ENCODE results near the gene LGR6.

DNA sequence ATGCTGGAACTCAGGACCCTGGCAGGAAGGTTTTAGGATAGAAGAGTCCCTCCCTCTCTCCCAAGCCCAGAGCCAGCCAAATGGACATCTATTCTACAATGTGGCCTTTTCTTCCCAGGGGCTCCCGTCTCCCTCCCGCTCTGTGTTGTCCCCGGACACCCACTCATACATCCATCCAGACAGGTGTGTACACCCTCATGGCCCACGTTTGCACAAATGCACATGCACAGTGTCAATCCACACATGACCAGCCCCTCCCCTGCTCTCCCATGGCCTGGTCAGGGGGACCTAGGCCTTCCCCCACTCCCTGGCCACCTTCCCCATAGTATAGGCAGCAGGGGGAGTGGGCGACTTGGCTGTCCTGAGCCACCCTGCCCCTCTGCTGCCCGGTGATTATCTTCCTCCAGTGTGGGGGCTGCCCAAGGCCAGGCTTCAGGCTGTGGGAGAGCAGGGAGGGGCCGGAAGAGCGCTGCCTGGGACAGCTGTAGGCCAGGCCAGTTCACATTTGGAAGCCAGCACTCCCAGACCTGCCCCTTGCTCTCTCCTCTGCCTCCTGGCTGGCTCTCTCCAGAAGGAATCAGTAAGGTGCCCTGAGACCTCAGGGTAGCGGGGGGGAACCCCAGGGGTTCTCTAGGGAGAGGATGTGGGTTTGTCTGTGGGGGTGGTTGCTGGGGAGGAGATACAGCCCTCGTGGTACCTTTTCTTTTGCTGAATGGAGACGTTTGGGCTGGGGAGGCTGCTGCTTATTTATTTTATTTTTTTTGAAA, 29.1 kb upstream of the LGR6 start:
- TF ChIP-seq, protein P1, sequence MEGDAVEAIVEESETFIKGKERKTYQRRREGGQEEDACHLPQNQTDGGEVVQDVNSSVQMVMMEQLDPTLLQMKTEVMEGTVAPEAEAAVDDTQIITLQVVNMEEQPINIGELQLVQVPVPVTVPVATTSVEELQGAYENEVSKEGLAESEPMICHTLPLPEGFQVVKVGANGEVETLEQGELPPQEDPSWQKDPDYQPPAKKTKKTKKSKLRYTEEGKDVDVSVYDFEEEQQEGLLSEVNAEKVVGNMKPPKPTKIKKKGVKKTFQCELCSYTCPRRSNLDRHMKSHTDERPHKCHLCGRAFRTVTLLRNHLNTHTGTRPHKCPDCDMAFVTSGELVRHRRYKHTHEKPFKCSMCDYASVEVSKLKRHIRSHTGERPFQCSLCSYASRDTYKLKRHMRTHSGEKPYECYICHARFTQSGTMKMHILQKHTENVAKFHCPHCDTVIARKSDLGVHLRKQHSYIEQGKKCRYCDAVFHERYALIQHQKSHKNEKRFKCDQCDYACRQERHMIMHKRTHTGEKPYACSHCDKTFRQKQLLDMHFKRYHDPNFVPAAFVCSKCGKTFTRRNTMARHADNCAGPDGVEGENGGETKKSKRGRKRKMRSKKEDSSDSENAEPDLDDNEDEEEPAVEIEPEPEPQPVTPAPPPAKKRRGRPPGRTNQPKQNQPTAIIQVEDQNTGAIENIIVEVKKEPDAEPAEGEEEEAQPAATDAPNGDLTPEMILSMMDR (conservative IDR thresholded peaks at IDR 0.05; ENCODE audit: low read depth in 2 of 2), result no peak
- no peak for TF ChIP-seq EZH2phosphoT487 (IDR thresholded peaks at IDR 0.05; ENCODE audit: unreplicated experiment)
- TF ChIP-seq JUNB (IDR thresholded peaks at IDR 0.05; ENCODE audit: unreplicated experiment), result no peak
- TF ChIP-seq, protein P2, sequence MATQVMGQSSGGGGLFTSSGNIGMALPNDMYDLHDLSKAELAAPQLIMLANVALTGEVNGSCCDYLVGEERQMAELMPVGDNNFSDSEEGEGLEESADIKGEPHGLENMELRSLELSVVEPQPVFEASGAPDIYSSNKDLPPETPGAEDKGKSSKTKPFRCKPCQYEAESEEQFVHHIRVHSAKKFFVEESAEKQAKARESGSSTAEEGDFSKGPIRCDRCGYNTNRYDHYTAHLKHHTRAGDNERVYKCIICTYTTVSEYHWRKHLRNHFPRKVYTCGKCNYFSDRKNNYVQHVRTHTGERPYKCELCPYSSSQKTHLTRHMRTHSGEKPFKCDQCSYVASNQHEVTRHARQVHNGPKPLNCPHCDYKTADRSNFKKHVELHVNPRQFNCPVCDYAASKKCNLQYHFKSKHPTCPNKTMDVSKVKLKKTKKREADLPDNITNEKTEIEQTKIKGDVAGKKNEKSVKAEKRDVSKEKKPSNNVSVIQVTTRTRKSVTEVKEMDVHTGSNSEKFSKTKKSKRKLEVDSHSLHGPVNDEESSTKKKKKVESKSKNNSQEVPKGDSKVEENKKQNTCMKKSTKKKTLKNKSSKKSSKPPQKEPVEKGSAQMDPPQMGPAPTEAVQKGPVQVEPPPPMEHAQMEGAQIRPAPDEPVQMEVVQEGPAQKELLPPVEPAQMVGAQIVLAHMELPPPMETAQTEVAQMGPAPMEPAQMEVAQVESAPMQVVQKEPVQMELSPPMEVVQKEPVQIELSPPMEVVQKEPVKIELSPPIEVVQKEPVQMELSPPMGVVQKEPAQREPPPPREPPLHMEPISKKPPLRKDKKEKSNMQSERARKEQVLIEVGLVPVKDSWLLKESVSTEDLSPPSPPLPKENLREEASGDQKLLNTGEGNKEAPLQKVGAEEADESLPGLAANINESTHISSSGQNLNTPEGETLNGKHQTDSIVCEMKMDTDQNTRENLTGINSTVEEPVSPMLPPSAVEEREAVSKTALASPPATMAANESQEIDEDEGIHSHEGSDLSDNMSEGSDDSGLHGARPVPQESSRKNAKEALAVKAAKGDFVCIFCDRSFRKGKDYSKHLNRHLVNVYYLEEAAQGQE (IDR thresholded peaks at IDR 0.05; ENCODE audit: unreplicated experiment), result no peak
- TF ChIP-seq POLR2AphosphoS5 (IDR thresholded peaks at IDR 0.05; ENCODE audit: low read depth), result no peak
- no peak for TF ChIP-seq CREB1 (CRISPR knock-in tag; IDR thresholded peaks at IDR 0.05; ENCODE audit: low read depth)
- no peak for TF ChIP-seq EZH2 (IDR thresholded peaks at IDR 0.05; ENCODE audit: low read depth, unreplicated experiment)
- no peak for TF ChIP-seq ZNF462 (CRISPR knock-in tag; IDR thresholded peaks at IDR 0.05)
- no peak for TF ChIP-seq ZNF331 (CRISPR knock-in tag; IDR thresholded peaks at IDR 0.05; ENCODE audit: low read depth)
- TF ChIP-seq, protein P3, sequence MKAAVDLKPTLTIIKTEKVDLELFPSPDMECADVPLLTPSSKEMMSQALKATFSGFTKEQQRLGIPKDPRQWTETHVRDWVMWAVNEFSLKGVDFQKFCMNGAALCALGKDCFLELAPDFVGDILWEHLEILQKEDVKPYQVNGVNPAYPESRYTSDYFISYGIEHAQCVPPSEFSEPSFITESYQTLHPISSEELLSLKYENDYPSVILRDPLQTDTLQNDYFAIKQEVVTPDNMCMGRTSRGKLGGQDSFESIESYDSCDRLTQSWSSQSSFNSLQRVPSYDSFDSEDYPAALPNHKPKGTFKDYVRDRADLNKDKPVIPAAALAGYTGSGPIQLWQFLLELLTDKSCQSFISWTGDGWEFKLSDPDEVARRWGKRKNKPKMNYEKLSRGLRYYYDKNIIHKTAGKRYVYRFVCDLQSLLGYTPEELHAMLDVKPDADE (IDR thresholded peaks at IDR 0.05), result no peak
- no peak for TF ChIP-seq ZNF114 (CRISPR knock-in tag; IDR thresholded peaks at IDR 0.05)
- TF ChIP-seq STAT1 (IDR thresholded peaks at IDR 0.05; ENCODE audit: unreplicated experiment), result no peak

All from GM23338 (cell line).